Lung (tissue), 12 donors: Measurements from ENCODE around the gene ALOX15B. TPM values are rescaled to one million over a fixed set of nuclear protein-coding genes. Genes with fewer than 3 reads are reported as not detected.

Experiments
- ATAC-seq: fragments of 200-7000 bp; cut with Tn5 transposase; one replicate; pipeline ENCODE4 v1.9.1; 2020; ENCODE audit warnings: moderate number of reproducible peaks; ENCODE audit not compliant: insufficient read depth, low FRiP score
- DNase-seq, 3 donors: peaks; one replicate each; pipeline ENCODE4 v3.0.0-alpha.2; 2013 to 2017
- H3K27ac ChIP-seq, 2 donors: one replicate each; pipeline ENCODE4 v1.5.1; 2013; ENCODE audit warnings: mild to moderate bottlenecking in 2 of 2, moderate library complexity in 2 of 2, control low read depth in 1 of 2, inconsistent platforms in 1 of 2, low read depth in 1 of 2, low read length in 1 of 2
- H3K27me3 ChIP-seq, 3 donors: one replicate each; pipeline ENCODE4 v1.5.1; 2013; ENCODE audit warnings: low read length in 2 of 3; ENCODE audit not compliant: control insufficient read depth in 3 of 3, insufficient read depth in 3 of 3
- H3K36me3 ChIP-seq, 4 donors: one replicate each; pipeline ENCODE4 v1.5.1; 2013; ENCODE audit warnings: low read length in 4 of 4, mild to moderate bottlenecking in 1 of 4, moderate library complexity in 1 of 4; ENCODE audit not compliant: control insufficient read depth in 4 of 4, insufficient read depth in 4 of 4
- H3K4me1 ChIP-seq, 5 donors: one replicate each; pipeline ENCODE4 v1.5.1; 2013; ENCODE audit warnings: low read length in 5 of 5, mild to moderate bottlenecking in 2 of 5, moderate library complexity in 1 of 5; ENCODE audit not compliant: control insufficient read depth in 5 of 5, insufficient read depth in 5 of 5
- H3K4me3 ChIP-seq: one replicate; pipeline ENCODE4 v1.5.1; 2013; ENCODE audit warnings: mild to moderate bottlenecking, control low read depth, moderate library complexity
- H3K9ac ChIP-seq, 2 donors: one replicate each; pipeline ENCODE4 v1.5.1; 2013; ENCODE audit warnings: low read length in 2 of 2, control low read depth in 1 of 2; ENCODE audit not compliant: insufficient read depth in 1 of 2
- H3K9me3 ChIP-seq, 4 donors: one replicate each; pipeline ENCODE4 v1.5.1; 2013; ENCODE audit warnings: low read length in 3 of 4, mild to moderate bottlenecking in 1 of 4, moderate library complexity in 1 of 4; ENCODE audit not compliant: control insufficient read depth in 4 of 4, insufficient read depth in 3 of 4
- WGBS, 2 donors: extraction: QIAGEN DNeasy Blood & Tissue Kit; methylation state at CpG; one replicate each; pipeline ENCODE4 v1.1.7; 2013; 5-methylcytosine and 5-hydroxymethylcytosine counted together
- polyA plus RNA-seq, 2 donors: library from polyadenylated mRNA; stranded (reverse); fragments of 200-250 nt; gene quantifications; one replicate each; pipeline ENCODE4 v1.2.1, GENCODE V29; 2013
- total RNA-seq, 2 donors: library from RNA; depleted of rRNA in 1 of 2; stranded (reverse); fragments of >200 nt in 1 of 2; gene quantifications; one replicate each; pipeline ENCODE4 v1.2.1, GENCODE V29; 2014 to 2021
- TF ChIP-seq, protein P1 (sequence below): IDR thresholded peaks from 2 replicates; pipeline ENCODE4 v1.5.1; 2012; ENCODE audit warnings: mild to moderate bottlenecking; ENCODE audit errors: control extremely low read depth, extremely low read depth
- donor health status: control.
- donor health status: control.
- donor health status: Bipolar disorder and iron deficiency.
- donor health status: healthy.
- donor health status: DM: yes; HTN: yes; CAD: no.

ALOX15B gene
- total and polyA plus RNA-seq, 4 donors, result 3.4 to 135 (median 73.8) TPM

GRCh38 chr17:8025176-8025911 lies 13.5 kb upstream of the ALOX15B start:
- 81 to 86% methylated on average over 9 of the region's 9 CpGs for WGBS, 2 donors
- peaks cover 0 to 6% (median 2%) of the 10 kb centered on the region in 3 donors for H3K27me3 ChIP-seq
- H3K27ac ChIP-seq, result no peak overlapping the region
- H3K36me3 ChIP-seq, result no peaks in the 10 kb centered on the region
- TF ChIP-seq, protein P1, sequence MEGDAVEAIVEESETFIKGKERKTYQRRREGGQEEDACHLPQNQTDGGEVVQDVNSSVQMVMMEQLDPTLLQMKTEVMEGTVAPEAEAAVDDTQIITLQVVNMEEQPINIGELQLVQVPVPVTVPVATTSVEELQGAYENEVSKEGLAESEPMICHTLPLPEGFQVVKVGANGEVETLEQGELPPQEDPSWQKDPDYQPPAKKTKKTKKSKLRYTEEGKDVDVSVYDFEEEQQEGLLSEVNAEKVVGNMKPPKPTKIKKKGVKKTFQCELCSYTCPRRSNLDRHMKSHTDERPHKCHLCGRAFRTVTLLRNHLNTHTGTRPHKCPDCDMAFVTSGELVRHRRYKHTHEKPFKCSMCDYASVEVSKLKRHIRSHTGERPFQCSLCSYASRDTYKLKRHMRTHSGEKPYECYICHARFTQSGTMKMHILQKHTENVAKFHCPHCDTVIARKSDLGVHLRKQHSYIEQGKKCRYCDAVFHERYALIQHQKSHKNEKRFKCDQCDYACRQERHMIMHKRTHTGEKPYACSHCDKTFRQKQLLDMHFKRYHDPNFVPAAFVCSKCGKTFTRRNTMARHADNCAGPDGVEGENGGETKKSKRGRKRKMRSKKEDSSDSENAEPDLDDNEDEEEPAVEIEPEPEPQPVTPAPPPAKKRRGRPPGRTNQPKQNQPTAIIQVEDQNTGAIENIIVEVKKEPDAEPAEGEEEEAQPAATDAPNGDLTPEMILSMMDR, result no peak
- ATAC-seq (no peak), DNase-seq (peak in 1 of 3 donors; percentile 13)
- H3K9ac ChIP-seq, result no peak overlapping the region
- no peaks in the 10 kb centered on the region for H3K9me3 ChIP-seq
- H3K4me1 ChIP-seq, result peaks cover 0 to 1% (median 0%) of the 10 kb centered on the region in 5 donors
- H3K4me3 ChIP-seq, result no peak overlapping the region

DNA sequence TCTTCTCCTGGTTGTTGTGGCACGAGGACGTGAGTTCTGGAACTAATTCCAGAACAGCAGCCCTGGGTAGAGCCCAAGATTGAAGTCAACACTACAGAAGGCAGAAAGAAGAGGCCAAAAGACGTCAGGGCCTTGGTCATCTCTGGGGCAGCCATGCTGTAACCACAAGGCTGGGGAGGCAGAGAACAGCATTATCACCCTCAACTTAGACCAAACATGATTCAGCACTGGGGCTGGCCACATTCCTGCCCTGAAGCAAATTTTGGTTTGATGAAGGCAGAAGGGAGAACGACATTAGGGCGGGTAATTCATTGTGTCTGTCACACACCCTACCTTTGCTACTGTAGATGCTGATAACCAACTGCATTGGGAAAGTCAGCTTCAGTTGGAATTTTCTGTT lies 9.7 kb upstream of the ALOX15B start:
- TF ChIP-seq, protein P1, result no peak
- H3K27ac ChIP-seq, result no peak overlapping the region
- H3K4me1 ChIP-seq, result peaks cover 0 to 1% (median 0%) of the 10 kb centered on the region in 5 donors
- 77 to 84% methylated on average over 5 of the region's 5 CpGs for WGBS, 2 donors
- no peak overlapping the region for H3K9ac ChIP-seq
- no peaks in the 10 kb centered on the region for H3K36me3 ChIP-seq
- peaks cover 0 to 6% (median 2%) of the 10 kb centered on the region in 3 donors for H3K27me3 ChIP-seq
- no peak overlapping the region for H3K4me3 ChIP-seq
- ATAC-seq, result no peak
- DNase-seq, result peak in 1 of 3 donors; percentile 6
- no peaks in the 10 kb centered on the region for H3K9me3 ChIP-seq

DNA sequence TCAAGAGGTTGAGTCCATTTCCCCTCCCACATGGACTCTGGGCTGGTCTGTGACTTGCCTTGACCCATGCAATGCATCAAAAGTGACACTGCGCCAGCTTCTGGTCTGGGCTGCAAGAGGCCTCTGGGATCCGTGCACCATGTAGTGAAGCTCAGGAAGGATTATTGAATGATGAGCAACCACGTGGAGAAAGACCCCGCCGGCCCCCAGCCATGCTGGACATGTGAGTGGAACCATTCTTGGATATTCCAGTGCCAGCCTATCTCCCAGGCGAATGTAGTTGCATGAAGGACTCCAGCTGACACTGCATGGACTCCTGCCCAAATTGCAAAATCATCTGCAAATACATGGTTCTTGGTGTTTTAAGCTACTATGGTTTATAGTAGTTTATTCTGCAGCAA lies 7.6 kb upstream of the ALOX15B start:
- Histone ChIP-seq H3K27me3 (peaks cover 0 to 6% (median 2%) of the 10 kb centered on the region in 3 donors), H3K4me3 (no peak overlapping the region), H3K4me1 (no peaks in the 10 kb centered on the region), H3K9me3 (no peaks in the 10 kb centered on the region), H3K27ac (no peak overlapping the region), H3K36me3 (no peaks in the 10 kb centered on the region), H3K9ac (no peak overlapping the region)
- TF ChIP-seq, protein P1, result no peak
- ATAC-seq, result no peak
- DNase-seq, result peak; percentile 62 to 90 (median 74)
- 71 to 82% methylated on average over 6 of the region's 6 CpGs for WGBS, 2 donors
